Liver (tissue), 10 donors: ENCODE results near the gene RBM39. TPM values are rescaled to one million over a fixed set of nuclear protein-coding genes. Genes with fewer than 3 reads are reported as not detected.

Experiments
- DNase-seq: peaks from one replicate; pipeline ENCODE4 v3.0.0-alpha.2; 2017; ENCODE audit warnings: low spot score
- H3K27ac ChIP-seq, 2 donors: one replicate each; pipeline ENCODE4 v1.7.0; 2013; ENCODE audit warnings: inconsistent platforms in 2 of 2, low read length in 2 of 2, control low read depth in 1 of 2, low read depth in 1 of 2, mild to moderate bottlenecking in 1 of 2
- H3K27me3 ChIP-seq, 4 donors: one replicate each; pipeline versions ENCODE4 v1.6.1 to v1.7.0; 2013; ENCODE audit warnings: low read length in 3 of 4, inconsistent platforms in 1 of 4, mild to moderate bottlenecking in 1 of 4, moderate library complexity in 1 of 4; ENCODE audit not compliant: control insufficient read depth in 4 of 4, insufficient read depth in 4 of 4
- H3K36me3 ChIP-seq, 4 donors: one replicate each; pipeline versions ENCODE4 v1.6.1 to v1.7.0; 2013; ENCODE audit warnings: low read length in 3 of 4, mild to moderate bottlenecking in 3 of 4, low read depth in 1 of 4, moderate library complexity in 1 of 4; ENCODE audit not compliant: control insufficient read depth in 4 of 4, insufficient read depth in 3 of 4
- H3K4me1 ChIP-seq, 4 donors: one replicate each; pipeline versions ENCODE4 v1.6.1 to v1.7.0; 2013; ENCODE audit warnings: low read length in 3 of 4, mild to moderate bottlenecking in 3 of 4, moderate library complexity in 1 of 4; ENCODE audit not compliant: control insufficient read depth in 4 of 4, insufficient read depth in 4 of 4
- H3K4me3 ChIP-seq, 3 donors: one replicate each; pipeline versions ENCODE4 v1.6.1 to v1.7.0; 2013; ENCODE audit warnings: low read length in 3 of 3, control low read depth in 1 of 3, low read depth in 1 of 3, mild to moderate bottlenecking in 1 of 3
- H3K9ac ChIP-seq, 2 donors: one replicate each; pipeline ENCODE4 v1.7.0; 2013; ENCODE audit warnings: low read length in 2 of 2, mild to moderate bottlenecking in 2 of 2, moderate library complexity in 2 of 2, control low read depth in 1 of 2, low read depth in 1 of 2
- H3K9me3 ChIP-seq, 4 donors: one replicate each; pipeline versions ENCODE4 v1.6.1 to v1.7.0; 2013; ENCODE audit warnings: low read length in 3 of 4; ENCODE audit not compliant: control insufficient read depth in 4 of 4
- FOXA2 ChIP-seq: IDR thresholded peaks from 2 replicates; pipeline ENCODE4 v1.6.1; 2016; ENCODE audit warnings: antibody characterized with exemption
- GABPA ChIP-seq, 2 donors: IDR thresholded peaks in 1 of 2; conservative IDR thresholded peaks in 1 of 2; 2 replicates each; pipeline ENCODE4 v1.6.1; 2016; ENCODE audit warnings: antibody characterized with exemption in 2 of 2, mild to moderate bottlenecking in 1 of 2, moderate library complexity in 1 of 2
- HNF4A ChIP-seq, 2 donors: conservative IDR thresholded peaks; 2 replicates each; pipeline ENCODE4 v1.6.1; 2016; ENCODE audit warnings: antibody characterized with exemption in 2 of 2, mild to moderate bottlenecking in 2 of 2
- HNF4G ChIP-seq: IDR thresholded peaks from 2 replicates; pipeline ENCODE4 v1.6.1; 2016; ENCODE audit warnings: antibody characterized with exemption
- NR2F2 ChIP-seq: IDR thresholded peaks from 2 replicates; pipeline ENCODE4 v1.6.1; 2016; ENCODE audit warnings: antibody characterized with exemption
- REST ChIP-seq: IDR thresholded peaks from 2 replicates; pipeline ENCODE4 v1.6.1; 2016; ENCODE audit warnings: antibody characterized with exemption, mild to moderate bottlenecking
- SP1 ChIP-seq: IDR thresholded peaks from 2 replicates; pipeline ENCODE4 v1.6.1; 2018; ENCODE audit warnings: antibody characterized with exemption, mild to moderate bottlenecking
- WGBS: extraction: QIAGEN DNeasy Blood & Tissue Kit; methylation state at CpG from one replicate; pipeline ENCODE4 v1.1.7; 2013; 5-methylcytosine and 5-hydroxymethylcytosine counted together
- polyA plus RNA-seq, 2 donors: library from polyadenylated mRNA; stranded (reverse) in 1 of 2; unstranded in 1 of 2; fragments of 200-250 nt in 1 of 2; fragments of >200 nt in 1 of 2; fragmentation: Nextera tagmentation in 1 of 2; extraction: Ambion mirVana in 1 of 2; gene quantifications; one replicate each; pipeline versions ENCODE4 v1.2.1 to v1.2.3, GENCODE V29; 2013 to 2015
- small RNA-seq: library from RNA; depleted of rRNA; stranded (forward); fragments of <200 nt; gene quantifications from one replicate; pipeline ENCODE3, GENCODE V24; 2014
- total RNA-seq, 2 donors: library from RNA; depleted of rRNA; stranded (reverse); fragments of >200 nt; gene quantifications; one replicate each; pipeline ENCODE4 v1.2.3, GENCODE V29; 2014
- TF ChIP-seq, protein P1 (sequence below): fragments of 150-350 bp; IDR thresholded peaks from 2 replicates; pipeline ENCODE4 v1.5.1; 2017; ENCODE audit warnings: improper control_type of control experiment, low read depth, low read length; ENCODE audit not compliant: missing input control
- TF ChIP-seq, protein P2 (sequence below): IDR thresholded peaks from 2 replicates; pipeline ENCODE4 v1.6.1; 2016; ENCODE audit warnings: antibody characterized with exemption
- donor health status: healthy.
- donor health status: healthy.
- donor health status: healthy.
- donor health status: healthy.
- donor health status: healthy.

RBM39 gene
- total and polyA plus RNA-seq, 4 donors = 57.2 to 211 (median 198) TPM

DNA sequence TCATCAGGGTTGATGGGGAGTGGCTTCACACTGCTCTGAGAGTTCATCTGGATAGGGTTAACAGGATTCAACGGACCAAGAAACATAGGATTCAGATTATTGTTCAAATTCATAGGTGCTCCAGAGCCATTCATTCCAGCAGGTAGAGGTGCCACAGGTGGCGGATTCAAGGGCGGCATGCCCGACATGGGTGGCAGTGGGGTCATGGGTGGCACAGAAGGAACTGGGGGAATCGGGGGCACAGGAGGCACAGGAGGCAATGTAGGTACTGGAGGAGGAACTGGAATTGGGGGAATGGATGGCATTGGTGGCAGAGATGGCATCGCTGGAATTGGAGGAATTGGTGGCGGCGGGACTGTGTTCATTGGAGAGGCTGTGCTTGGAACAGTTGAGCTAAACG is 87.6 kb downstream of the RBM39 start:
- peaks cover 0 to 9% (median 4%) of the 10 kb centered on the region in 4 donors for H3K4me1 ChIP-seq
- no peak for DNase-seq
- WGBS = 98% methylated on average over 9 of the region's 9 CpGs
- no peaks in the 10 kb centered on the region for H3K9me3 ChIP-seq
- H3K27me3 ChIP-seq = no peaks in the 10 kb centered on the region
- H3K4me3 ChIP-seq = no peak overlapping the region
- no peak overlapping the region for H3K9ac ChIP-seq
- TF ChIP-seq NR2F2 (no peak), SP1 (no peak)
- TF ChIP-seq, protein P1, sequence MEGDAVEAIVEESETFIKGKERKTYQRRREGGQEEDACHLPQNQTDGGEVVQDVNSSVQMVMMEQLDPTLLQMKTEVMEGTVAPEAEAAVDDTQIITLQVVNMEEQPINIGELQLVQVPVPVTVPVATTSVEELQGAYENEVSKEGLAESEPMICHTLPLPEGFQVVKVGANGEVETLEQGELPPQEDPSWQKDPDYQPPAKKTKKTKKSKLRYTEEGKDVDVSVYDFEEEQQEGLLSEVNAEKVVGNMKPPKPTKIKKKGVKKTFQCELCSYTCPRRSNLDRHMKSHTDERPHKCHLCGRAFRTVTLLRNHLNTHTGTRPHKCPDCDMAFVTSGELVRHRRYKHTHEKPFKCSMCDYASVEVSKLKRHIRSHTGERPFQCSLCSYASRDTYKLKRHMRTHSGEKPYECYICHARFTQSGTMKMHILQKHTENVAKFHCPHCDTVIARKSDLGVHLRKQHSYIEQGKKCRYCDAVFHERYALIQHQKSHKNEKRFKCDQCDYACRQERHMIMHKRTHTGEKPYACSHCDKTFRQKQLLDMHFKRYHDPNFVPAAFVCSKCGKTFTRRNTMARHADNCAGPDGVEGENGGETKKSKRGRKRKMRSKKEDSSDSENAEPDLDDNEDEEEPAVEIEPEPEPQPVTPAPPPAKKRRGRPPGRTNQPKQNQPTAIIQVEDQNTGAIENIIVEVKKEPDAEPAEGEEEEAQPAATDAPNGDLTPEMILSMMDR = no peak
- H3K36me3 ChIP-seq = peaks cover 1 to 23% (median 20%) of the 10 kb centered on the region in 4 donors
- H3K27ac ChIP-seq = no peak overlapping the region

DNA sequence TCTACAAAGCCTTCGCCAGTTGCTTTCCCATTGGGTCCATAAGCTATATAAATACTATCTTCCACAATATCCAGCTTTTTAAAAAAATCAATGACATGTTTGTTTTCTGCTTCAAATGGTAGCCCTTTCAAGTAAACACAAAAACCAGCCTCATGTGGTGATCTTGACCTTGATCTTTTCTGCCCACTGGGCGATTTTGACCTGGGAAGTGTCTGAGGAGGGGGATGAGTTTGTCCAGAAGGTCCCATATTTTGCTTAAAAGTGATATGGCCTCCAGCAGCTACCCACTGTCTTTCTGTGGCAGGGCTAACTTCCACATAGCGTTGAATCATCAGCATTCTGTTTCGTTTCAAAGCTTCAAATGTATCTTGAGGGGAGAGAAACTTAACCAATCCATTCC is 88.2 kb downstream of the RBM39 start:
- Histone ChIP-seq H3K9me3 (no peaks in the 10 kb centered on the region), H3K36me3 (peaks cover 1 to 23% (median 20%) of the 10 kb centered on the region in 4 donors), H3K27me3 (no peaks in the 10 kb centered on the region), H3K27ac (no peak overlapping the region), H3K4me3 (no peak overlapping the region), H3K4me1 (peaks cover 0 to 14% (median 5%) of the 10 kb centered on the region in 4 donors), H3K9ac (no peak overlapping the region)
- TF ChIP-seq, protein P2, sequence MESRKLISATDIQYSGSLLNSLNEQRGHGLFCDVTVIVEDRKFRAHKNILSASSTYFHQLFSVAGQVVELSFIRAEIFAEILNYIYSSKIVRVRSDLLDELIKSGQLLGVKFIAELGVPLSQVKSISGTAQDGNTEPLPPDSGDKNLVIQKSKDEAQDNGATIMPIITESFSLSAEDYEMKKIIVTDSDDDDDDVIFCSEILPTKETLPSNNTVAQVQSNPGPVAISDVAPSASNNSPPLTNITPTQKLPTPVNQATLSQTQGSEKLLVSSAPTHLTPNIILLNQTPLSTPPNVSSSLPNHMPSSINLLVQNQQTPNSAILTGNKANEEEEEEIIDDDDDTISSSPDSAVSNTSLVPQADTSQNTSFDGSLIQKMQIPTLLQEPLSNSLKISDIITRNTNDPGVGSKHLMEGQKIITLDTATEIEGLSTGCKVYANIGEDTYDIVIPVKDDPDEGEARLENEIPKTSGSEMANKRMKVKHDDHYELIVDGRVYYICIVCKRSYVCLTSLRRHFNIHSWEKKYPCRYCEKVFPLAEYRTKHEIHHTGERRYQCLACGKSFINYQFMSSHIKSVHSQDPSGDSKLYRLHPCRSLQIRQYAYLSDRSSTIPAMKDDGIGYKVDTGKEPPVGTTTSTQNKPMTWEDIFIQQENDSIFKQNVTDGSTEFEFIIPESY = no peak
- TF ChIP-seq GABPA (IDR thresholded peaks at IDR 0.05 in 1 of 2, conservative IDR thresholded peaks at IDR 0.05 in 1 of 2) = no peak
- no peak for TF ChIP-seq SP1
- TF ChIP-seq FOXA2 = no peak
- TF ChIP-seq HNF4G = no peak
- TF ChIP-seq HNF4A (conservative IDR thresholded peaks at IDR 0.05) = no peak
- no peak for TF ChIP-seq REST
- 94% methylated on average over 4 of the region's 4 CpGs for WGBS
- no peak for DNase-seq

Small RNA genes lying within 50 kb of the gene (small RNA-seq; reads per million reads assigned to genes)
- gene RF00026 = not detected

Other genes with a start within 250 kb of the RBM39 start
- not detected for gene C20orf173, start 212.6 kb downstream of the RBM39 start, total RNA-seq
- gene C20orf173, start 212.6 kb downstream of the RBM39 start, polyA plus RNA-seq = not detected
- 100 to 1,000 TPM; 110 to 167 TPM for gene ERGIC3, start 200.2 kb downstream of the RBM39 start, total RNA-seq
- gene ERGIC3, start 200.2 kb downstream of the RBM39 start, polyA plus RNA-seq = 100 to 1,000 TPM; 115 to 124 TPM
- gene SPAG4, start 126.4 kb downstream of the RBM39 start, total RNA-seq = 1 to 10 TPM; 3.3 to 3.5 TPM
- gene SPAG4, start 126.4 kb downstream of the RBM39 start, polyA plus RNA-seq = 1 to 10 TPM; 2.1 to 4.6 TPM
- gene CPNE1, start 77.4 kb downstream of the RBM39 start, total RNA-seq = 10 to 100 TPM; 48.5 to 55.4 TPM
- gene CPNE1, start 77.4 kb downstream of the RBM39 start, polyA plus RNA-seq = 10 to 100 TPM; 25.5 to 52.5 TPM
- 10 to 100 TPM; 19.7 to 20.0 TPM for gene RBM12, start 77.4 kb downstream of the RBM39 start, total RNA-seq
- 10 to 100 TPM in 1 of 2 donors, 1 to 10 TPM in 1; 3.4 to 11.9 TPM for gene RBM12, start 77.4 kb downstream of the RBM39 start, polyA plus RNA-seq
- 10 to 100 TPM; 40.3 to 51.9 TPM for gene NFS1, start 42.9 kb downstream of the RBM39 start, total RNA-seq
- 10 to 100 TPM; 30.1 to 55.2 TPM for gene NFS1, start 42.9 kb downstream of the RBM39 start, polyA plus RNA-seq
- gene ROMO1, start 42.9 kb downstream of the RBM39 start, total RNA-seq = 100 to 1,000 TPM in 1 of 2 donors, 10 to 100 TPM in 1; 68.4 to 127 TPM
- gene ROMO1, start 42.9 kb downstream of the RBM39 start, polyA plus RNA-seq = 100 to 1,000 TPM; 167 to 359 TPM
- gene PHF20, start 29.8 kb upstream of the RBM39 start, total RNA-seq = 10 to 100 TPM; 10.7 to 11.7 TPM
- gene PHF20, start 29.8 kb upstream of the RBM39 start, polyA plus RNA-seq = 1 to 10 TPM; 5.1 to 9.9 TPM
- gene SCAND1, start 212.2 kb upstream of the RBM39 start, total RNA-seq = 10 to 100 TPM; 39.7 to 44.2 TPM
- gene SCAND1, start 212.2 kb upstream of the RBM39 start, polyA plus RNA-seq = 100 to 1,000 TPM in 1 of 2 donors, 10 to 100 TPM in 1; 80.3 to 126 TPM
- gene CNBD2, start 226.3 kb upstream of the RBM39 start, total RNA-seq = 1 to 10 TPM; 2.3 to 2.8 TPM
- gene CNBD2, start 226.3 kb upstream of the RBM39 start, polyA plus RNA-seq = 1 to 10 TPM; 2.2 to 3.1 TPM